ENCODE results near the gene NAT10.
"Not testable (repeated sequence)": the region's sequence is repeated elsewhere in the genome, so short reads cannot be mapped to it uniquely, and the experiment has no call there.

The NAT10 gene

GRCh38 chr11:34067383-34068065 is 37.9 kb upstream of the NAT10 start:
- no peak overlapping the region for H3K27ac ChIP-seq
- ChIA-PET POLR2A (ENCODE audit: low non-redundant PET) (no interaction called here), CTCF (interaction anchor here (0.6 kb wide), 1 partner anchor 79 kb away, joined by 3 read pairs; no protein-coding TSS in a partner anchor)
- no peak for DNase-seq (ENCODE audit: low spot score)
- no peak for TF ChIP-seq CTCF (conservative IDR thresholded peaks at IDR 0.05; ENCODE audit: low read depth)

DNA sequence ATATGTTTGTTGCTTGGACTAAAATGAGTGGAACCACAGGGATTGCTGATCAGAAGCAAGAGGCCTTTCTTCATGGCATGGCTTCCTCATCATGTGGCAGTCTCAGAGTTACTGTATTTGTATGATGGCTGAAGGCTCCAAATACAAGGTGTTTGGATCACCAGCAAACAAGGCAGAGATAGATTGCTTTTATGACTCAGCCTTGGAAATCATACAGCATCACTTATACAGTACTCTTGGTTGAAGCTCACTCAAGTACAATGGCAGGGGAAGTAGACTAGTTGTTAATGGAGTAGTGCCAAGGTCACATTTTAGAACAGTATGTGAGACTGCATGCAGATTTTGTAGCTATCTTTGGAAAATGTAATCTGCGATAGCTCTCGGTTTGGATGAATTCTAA is 37.3 kb upstream of the NAT10 start:
- DNase-seq (ENCODE audit: low spot score): no peak
- ChIA-PET POLR2A (ENCODE audit: low non-redundant PET) (interaction anchor here (0.5 kb wide), 1 partner anchor 235 kb away, joined by 3 read pairs; no protein-coding TSS in a partner anchor), CTCF (interaction anchor here (0.6 kb wide), 1 partner anchor 80 kb away, joined by 3 read pairs; no protein-coding TSS in a partner anchor)
- no peak overlapping the region for H3K27ac ChIP-seq
- no peak for TF ChIP-seq CTCF (conservative IDR thresholded peaks at IDR 0.05; ENCODE audit: low read depth)

DNA sequence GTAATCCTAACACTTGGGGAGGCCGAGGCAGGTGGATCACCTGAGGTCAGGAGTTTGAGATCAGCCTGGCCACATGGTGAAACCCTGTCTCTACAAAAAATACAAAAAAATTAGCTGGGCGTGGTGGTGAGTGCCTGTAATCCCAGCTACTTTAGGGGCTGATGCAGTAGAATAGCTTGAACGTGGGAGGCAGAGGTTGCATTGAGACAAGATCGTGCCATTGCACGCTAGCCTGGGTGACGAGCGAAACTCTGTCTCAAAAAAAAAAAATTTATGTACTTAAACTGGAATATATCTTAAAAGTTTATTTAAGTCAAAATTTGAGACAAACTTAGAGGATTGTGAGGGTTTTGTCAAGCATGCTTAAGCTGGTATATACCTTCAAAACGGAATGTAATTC is 34.1 kb upstream of the NAT10 start:
- POLR2A ChIA-PET (ENCODE audit: low non-redundant PET); H3K27ac ChIP-seq; DNase-seq (ENCODE audit: low spot score): not testable (repeated sequence)
- CTCF ChIA-PET: interaction anchor here (0.7 kb wide), 2 partner anchors 85 to 389 kb away, joined by 3 to 4 read pairs; no protein-coding TSS in a partner anchor

- TF ChIP-seq CTCF (conservative IDR thresholded peaks at IDR 0.05; ENCODE audit: low read depth): no peak
- ChIA-PET POLR2A (ENCODE audit: low non-redundant PET) (no interaction called here), CTCF (interaction anchor here (0.6 to 0.7 kb wide), 3 partner anchors 19 to 388 kb away, joined by 3 to 4 read pairs (median 3); no protein-coding TSS in a partner anchor)
- no peak for DNase-seq (ENCODE audit: low spot score)
- no peak overlapping the region for H3K27ac ChIP-seq
Measured at GRCh38 chr11:34072041-34072440, 33.4 kb upstream of the NAT10 start.

DNA sequence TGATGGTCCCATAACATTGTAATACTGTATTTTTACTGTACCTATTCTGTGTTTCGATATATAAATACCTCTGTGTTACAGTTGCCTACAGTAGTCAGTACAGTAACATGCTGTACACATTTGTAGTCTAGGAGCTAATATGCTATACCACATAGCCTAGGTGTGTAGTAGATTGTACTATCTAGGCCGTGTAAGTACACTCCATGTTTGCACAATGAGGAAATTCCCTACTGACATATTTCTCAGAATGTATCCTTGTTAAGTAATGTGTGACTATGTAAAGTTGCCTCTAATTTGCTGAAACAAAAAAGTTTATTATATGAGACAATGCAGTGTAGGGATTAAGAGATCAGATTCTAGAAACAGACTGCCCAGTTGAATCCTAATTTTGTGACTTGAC is 32.6 kb upstream of the NAT10 start:
- POLR2A ChIA-PET (ENCODE audit: low non-redundant PET): no interaction called here
- H3K27ac ChIP-seq: no peak overlapping the region

GRCh38 chr11:34074391-34074790 is 31.0 kb upstream of the NAT10 start:
- DNase-seq (ENCODE audit: low spot score): no peak
- peak overlapping the region; percentile 45 for H3K27ac ChIP-seq
- CTCF ChIA-PET: interaction anchor here (0.5 to 0.7 kb wide), 5 partner anchors 35 to 598 kb away, joined by 3 to 4 read pairs (median 3); no protein-coding TSS in a partner anchor
- POLR2A ChIA-PET (ENCODE audit: low non-redundant PET): no interaction called here
- TF ChIP-seq CTCF (conservative IDR thresholded peaks at IDR 0.05; ENCODE audit: low read depth): no peak

More for the DNA sequence above, 32.6 kb upstream of the NAT10 start:
- CTCF ChIA-PET: interaction anchor here (0.6 to 0.8 kb wide), 3 partner anchors 19 to 76 kb away, joined by 3 to 4 read pairs (median 3); no protein-coding TSS in a partner anchor
- no peak for DNase-seq (ENCODE audit: low spot score)
- TF ChIP-seq CTCF (conservative IDR thresholded peaks at IDR 0.05; ENCODE audit: low read depth): no peak

Measured in RWPE1 (cell line).